Spleen (tissue), 7 donors: ENCODE measurements around the gene PTPN3.

ENCODE experiments used
- CTCF ChIP-seq, 11 experiments: fragments of 200-600 bp in 7 of 11; fragments of 450-650 bp in 4 of 11; sonication (generic) in 4 of 11; IDR thresholded peaks in 8 of 11; conservative IDR thresholded peaks in 3 of 11; 1 replicate in 7 of 11; 2 replicates in 4 of 11; pipeline versions ENCODE4 v1.4.0 to v1.8.0; 2016 to 2021; ENCODE audit warnings: antibody characterized with exemption in 11 of 11, inconsistent platforms in 4 of 11, mild to moderate bottlenecking in 1 of 11
- POLR2A ChIP-seq, 3 donors: fragments of 450-650 bp; IDR thresholded peaks; one replicate each; pipeline ENCODE4 v1.5.1; 2017; ENCODE audit warnings: antibody characterized with exemption in 3 of 3, mild to moderate bottlenecking in 1 of 3
- POLR2AphosphoS5 ChIP-seq, 3 donors: sonication (generic); formaldehyde crosslinking; IDR thresholded peaks; one replicate each; pipeline ENCODE4 v1.5.1; 2017; ENCODE audit warnings: antibody characterized with exemption in 3 of 3
- donor health status: DM: no; HTN: no; CAD: no; lungs with moderate emphysema.
- donor health status: DM: no; HTN: no; CAD: no.
- donor health status: DM: no; HTN: no; CAD: no.

- no peak for TF ChIP-seq CTCF (IDR thresholded peaks at IDR 0.05 in 8 of 11, conservative IDR thresholded peaks at IDR 0.05 in 3 of 11)
- no peak for TF ChIP-seq POLR2A (IDR thresholded peaks at IDR 0.05)
- no peak for TF ChIP-seq POLR2AphosphoS5 (IDR thresholded peaks at IDR 0.05)
These were observed 41.3 kb downstream of the PTPN3 start for GRCh38 chr9:109456811-109457210.
